Hypothalamus (tissue), 51 donors: ENCODE results near the gene PDCD10.

Source experiments
- DNase-seq, 51 donors: peaks; one replicate each; lab custom pipeline; 2025; lab: John Stamatoyannopoulos, UW

PDCD10 gene

DNA sequence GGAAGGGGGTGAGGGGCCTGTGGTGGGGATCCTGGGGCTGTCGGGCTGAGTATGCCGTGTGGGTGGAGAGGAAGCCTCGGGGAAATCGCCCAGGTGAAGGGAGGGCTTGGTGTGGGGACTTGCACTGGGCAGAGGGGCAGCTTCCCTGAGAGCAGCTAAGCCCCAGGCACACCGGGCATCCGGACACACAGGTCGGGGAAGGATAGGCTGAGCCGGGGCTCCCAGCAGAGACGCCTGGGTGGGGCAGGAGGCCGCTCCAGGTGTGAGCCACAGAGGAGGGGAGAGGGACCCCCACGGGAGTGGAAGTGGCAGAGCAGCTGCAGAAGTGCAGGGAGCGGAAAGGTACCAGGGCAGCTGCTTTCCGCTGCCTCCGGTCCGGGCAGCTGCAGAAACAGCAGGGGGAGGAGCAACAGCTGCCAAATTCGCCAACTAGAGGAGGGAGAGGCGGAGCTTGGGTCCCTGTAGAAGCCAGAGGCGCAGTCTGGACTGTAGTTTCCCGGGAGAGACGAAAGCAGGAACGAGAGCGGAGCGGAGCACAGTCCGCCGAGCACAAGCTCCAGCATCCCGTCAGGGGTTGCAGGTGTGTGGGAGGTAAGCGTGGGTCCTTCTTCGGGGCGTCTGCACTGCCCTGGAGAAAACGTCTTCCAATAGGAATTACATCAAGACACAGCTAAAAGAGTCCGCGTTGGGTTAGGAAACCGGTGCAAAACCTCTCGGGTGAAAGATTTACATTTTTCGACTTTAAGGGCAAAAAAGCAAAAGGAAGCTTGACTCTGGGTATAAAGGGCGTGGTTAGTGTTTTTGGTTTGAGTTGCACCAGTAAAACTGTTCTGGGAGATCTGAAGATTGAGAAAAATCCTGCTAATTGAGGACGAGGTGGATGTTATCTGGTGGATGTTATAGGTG is 794 bp upstream of the PDCD10 start, which contains the start of gene SERPINI1:
TSS of gene SERPINI1 (plus strand) at position 489 of the 906 bp plus-strand sequence. CDS start 53,408 bp downstream, outside the sequence.
- DNase-seq = peak; percentile 21 to 96 (median 83)

DNA sequence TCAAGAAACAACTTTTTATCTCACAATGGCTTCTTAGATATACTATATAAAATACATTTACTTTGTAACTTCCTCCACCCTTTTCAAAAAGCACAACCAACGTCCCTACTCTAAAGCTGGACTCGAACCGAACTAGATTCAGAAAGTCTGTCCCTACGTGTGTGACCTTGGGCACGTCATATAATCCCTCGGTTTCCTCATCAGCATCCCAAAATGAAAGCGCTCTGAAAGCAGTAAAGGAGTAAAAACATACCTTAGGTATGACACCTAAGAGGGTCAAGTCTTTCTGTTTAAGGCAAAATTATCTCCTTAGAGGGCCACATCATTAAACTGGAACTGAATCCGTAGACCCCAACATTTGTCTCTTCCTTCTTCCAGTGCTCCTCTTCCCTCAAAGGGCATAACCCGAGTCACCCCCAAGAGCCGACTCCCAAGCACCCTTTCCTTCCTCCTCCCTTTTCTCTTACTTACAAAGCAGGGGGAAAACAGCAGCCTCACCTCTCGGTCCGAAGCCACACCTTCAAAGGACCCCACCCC is 663 bp downstream of the PDCD10 start:
- DNase-seq = peak in 1 of 51 donors; percentile 44

DNA sequence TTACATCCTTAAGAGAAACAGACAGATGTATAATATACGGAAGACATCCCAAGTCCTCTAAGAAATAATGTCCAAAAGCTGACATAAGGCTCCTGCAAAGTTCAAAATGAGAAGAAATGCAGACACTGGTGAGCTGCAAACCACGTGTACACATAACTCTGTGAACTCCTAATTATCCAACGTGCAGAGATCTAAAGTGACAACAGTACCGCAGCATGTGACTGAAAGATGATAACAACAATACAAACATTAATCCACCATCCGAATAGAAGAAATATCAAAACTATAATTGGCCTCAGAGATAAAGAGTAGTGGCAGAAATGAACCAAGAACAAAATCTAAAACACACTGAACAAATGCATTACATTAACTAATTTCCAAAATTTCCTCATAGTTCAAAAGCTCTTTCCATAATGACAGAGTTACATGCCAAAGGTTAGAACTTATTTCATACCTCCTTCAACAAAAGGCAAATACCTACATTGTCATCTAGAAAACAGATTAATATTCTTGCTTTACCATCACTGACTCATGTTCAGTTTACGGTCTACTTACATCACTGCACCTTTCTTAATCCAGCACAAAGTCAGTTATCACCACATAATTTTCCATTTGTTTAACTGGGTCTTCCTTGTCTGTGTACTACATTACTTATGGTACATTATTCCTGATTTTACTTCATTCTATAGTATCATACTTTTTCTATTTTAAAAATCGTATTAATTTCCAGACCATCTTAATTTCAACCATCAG is 2.2 kb downstream of the PDCD10 start:
- DNase-seq = no peak

DNA sequence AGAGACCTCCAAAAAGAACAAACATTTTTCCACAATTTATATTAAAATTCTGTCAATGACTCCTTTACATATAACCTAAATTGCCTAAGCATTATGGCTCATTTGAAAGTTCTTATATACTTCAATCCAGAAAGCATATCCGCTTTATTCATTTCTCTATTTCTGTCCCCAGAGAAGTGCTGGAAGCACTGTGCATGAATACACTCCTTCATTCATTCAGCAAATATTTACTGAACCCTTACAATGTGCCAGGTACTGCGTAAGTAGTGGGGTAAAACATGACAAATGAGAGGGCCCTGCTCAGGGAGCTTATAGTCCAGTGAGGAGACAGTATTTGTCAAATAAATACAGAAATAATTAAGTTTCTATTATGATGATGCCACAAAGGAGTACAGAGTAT is 3.3 kb downstream of the PDCD10 start:
- no peak for DNase-seq

DNA sequence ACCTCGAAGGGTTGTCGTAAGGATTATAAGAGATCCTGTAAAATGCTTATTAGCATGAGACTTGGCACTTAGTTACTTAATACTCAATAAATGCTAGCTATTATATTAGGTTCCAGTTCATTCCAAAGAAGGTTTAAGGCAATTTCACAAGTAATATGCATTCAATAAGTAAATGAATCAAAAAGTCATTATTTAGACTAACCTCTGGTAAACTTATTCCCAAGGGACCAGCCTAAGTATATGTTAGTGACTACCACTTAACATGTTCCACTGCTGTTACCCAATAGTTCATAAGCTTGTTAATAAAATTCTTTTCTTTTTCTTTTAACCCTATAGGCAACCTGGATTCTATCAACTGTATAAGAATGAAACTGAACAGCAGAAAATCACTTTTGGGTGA is 5.1 kb downstream of the PDCD10 start:
- no peak for DNase-seq

DNA sequence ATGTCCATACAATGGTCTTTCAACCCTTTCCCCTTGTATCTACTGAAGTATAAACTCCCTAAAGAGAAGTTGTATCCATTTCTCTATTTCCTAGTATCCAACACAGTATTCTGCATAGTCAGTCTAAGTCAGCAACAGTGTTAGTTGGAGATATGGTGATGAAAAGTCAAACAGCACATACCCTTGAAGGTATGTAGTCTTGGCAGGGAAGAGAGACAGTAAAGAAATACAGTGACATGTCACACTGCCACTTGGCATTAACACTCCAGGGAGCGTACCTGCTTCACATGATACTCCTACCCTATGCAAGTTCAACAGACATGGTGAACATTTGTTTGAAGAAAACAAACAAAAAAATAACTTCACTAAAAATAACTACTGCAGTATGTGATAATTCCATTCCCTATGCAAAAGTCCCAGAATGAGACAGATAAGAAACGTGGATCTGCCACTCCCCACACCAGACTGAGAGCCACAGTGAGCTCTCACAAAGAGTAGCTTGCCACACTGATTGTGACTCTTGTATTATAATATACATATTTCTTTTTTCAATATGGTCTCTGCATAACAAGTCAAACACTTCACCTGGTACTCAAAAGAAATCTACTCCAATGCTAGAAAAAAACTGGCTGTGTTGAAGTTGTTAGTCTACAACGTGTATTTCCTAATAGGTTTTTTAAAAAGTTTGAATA is 5.9 kb downstream of the PDCD10 start:
- no peak for DNase-seq

DNA sequence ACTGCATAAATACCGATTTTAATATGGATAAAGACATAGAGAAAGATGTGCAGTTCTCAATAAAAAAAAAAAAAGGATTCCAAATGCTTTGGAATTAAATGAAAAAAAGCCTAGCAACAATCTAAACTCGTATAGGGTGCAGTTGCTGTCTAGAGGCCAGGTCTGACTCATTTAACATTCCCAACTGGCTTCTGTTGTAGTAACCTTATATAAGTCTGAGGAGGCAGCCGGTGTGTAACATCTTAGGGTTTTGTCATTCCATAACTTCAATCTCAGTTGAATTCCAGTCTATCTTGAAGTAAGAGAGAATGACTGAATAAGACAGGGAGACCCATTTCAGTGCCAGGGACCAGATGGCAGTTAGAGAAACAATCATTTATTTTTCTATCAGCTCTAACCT is 6.5 kb downstream of the PDCD10 start:
- DNase-seq = no peak

DNA sequence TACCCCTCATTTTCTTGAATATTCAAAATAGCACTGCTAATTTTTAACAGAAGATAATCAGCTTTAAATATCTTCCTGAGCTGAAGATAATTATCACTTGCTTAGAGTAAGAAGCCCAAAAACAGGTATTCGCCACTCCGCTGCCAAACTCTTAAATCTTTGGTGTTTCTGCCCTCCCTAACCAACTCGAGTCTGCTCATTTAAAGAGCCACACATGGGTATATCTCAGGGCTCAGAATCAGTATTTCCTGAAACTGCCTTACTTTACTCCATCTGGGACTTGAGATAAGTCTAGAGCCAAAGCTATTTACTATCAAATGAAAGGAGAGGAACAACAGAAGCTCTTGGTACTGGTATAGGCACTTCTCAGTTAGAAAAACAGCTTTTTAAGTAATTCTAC is 10.8 kb downstream of the PDCD10 start:
- no peak for DNase-seq

DNA sequence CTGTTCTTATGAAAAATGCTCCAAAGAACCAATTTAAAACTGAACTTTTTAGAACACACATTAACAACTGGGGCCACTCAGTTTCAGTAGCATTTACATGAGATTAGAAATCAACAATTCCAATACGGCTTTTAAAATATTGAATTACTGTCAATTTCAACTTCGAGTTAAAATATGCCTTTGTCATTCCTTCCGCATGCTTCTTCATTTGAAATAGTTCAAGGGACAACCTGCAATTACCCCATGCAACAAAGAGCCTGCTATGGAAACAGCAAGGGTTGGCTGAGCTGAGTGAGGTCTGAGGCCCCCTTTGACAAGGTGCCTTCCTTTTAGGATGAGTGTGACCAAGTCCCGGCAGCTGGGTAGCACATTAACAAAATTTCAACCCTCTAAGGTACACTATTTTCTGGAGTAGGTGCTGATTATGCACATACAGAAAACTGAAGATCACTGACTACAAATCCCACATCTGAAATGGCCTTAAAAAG is 11.6 kb downstream of the PDCD10 start:
- peak in 1 of 51 donors; percentile 0 for DNase-seq

DNA sequence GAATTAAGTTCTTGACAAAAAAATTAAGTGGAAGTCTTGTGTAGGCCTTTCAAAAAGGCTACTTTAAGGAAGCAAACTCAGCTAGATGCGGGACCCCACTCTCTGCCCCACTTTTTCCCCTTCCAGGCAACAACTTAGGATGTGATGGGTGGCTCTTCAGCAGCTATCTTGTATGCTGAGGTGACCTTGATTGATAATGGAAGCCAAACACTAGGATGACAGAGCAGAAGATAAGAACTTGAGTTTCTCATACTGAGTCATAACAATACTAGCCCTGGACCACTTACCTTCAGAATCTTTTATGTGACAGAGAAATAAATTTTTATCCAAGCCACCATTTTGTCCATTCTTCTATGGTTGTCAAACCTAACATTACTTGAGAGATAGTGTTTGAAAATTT is 16.1 kb downstream of the PDCD10 start:
- DNase-seq = no peak

DNA sequence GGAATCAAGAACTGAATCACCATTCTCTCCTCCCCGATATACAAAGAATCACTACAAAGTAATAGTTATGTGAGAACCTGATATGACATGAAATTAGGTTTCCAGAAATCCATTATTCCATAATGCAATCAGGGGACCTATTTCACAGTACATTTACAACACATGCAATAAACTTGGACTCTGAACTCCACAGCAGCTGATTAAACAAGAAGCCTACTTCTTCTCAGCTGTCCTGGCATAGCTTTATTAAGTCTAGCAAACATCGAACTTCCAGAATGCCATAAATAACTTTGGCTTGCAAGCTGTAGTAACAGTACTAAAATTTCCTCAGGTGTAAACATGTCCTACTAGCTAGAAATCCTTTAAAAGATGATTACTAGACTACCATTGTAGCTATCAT is 17.8 kb downstream of the PDCD10 start:
- DNase-seq = no peak

DNA sequence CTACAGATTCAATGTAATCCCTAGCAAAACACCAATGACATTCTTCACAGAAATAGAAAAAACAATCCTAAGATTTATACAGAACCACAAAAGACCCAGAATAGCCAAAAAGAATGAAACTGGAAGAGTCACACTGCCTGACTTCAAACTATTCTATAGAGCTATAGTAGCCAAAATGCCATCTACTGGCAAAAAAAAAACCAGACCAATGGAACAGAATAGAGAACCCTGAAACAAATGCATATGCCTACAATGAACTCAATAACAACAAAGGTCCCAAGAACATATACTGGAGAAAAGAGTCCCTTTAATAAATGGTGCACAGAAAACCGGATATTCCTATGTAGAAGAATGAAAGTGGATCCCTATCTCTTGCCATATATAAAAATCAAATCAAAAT is 19.8 kb downstream of the PDCD10 start:
- DNase-seq = no peak

DNA sequence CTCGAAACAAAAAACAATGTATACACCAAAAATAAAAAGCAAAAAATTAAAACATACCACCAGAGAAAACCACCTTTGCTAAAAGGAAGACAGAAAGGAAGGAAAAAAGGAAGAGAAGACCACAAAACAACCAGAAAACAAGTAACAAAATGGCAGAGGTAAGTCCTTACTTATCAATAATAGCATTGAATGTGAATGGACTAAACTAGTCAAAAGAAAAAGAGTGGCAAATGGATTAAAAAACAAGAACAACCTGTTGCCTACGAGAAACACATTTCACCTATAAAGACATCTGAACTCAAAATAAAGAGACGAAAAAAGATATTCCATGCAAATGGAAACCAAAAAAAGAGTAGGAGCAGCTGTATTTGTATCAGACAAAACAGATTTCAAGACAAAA is 22.2 kb downstream of the PDCD10 start:
- no peak for DNase-seq

DNA sequence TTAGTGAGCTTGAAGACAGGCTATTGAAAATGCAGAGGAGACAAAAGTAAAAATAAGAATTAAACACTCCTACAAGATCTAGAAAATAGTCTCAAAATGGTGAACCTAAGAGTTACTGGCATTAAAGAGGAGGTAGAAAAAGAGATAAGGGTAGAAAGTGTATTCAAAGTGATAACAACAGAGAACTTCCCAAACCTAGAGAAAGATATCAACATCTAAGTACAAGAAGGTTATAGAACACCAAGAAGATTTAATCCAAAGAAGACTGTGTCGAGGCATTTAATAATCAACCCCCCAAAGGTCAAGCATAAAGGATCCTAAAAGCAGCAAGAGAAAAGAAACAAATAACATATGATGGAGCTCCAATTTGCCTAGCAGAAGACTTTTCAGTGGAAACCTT is 23.3 kb downstream of the PDCD10 start:
- no peak for DNase-seq

DNA sequence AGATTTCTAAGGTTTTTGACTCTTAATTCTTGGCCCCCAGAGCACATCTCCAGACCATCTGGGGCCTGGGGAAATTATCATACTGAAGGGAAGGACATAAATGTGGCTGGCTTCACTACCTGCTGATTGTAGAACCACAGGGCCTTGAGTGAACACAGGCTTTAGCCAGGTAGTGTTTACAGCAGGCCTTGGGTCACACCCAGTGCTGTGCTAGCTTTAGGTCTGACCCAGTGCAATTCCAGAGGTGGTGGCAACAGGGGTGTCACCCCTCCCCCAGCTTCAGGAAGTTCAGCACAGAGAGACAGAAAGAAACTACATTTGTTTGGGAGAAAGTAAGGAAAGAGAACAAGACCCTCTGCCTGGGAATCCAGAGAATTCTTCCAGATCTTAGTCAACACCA is 24.1 kb downstream of the PDCD10 start:
- no peak for DNase-seq

DNA sequence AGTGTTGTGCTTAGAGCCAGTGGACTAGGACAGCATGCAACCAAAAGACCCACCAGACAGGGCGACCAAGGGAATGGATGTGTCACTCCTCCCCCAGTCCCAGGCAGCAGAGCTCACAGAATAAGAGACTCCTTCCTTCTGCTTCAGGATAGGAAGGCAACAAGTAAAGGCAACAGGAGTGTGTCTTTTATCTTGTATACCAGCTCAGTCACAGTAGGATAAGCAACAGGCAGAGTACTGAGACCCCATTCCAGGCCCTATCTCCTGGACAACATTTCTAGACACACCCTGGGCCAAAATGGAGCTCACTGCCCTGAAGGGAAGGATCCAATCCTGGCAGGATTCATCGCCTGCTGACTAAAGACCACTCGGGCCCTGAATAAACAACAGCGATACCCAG is 25.0 kb downstream of the PDCD10 start:
- DNase-seq = no peak

DNA sequence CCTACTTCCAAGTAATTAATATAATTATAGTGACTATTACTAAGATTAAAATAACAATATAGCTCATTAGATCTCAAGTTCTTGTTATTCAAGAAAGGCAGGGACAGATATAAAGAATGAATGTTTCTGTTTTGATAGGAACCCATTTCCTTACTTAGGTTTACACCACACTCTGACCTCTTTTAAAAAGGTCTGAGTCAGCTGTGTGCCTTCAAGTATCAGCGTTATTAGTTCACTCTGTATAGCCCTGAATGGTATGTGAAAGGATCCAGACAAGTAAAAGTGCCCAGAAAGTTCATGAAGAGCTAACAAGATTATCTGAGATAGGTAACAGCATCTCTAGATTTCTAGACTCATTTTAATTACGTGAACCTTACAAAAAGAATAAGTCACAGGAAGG is 28.9 kb downstream of the PDCD10 start:
- no peak for DNase-seq

DNA sequence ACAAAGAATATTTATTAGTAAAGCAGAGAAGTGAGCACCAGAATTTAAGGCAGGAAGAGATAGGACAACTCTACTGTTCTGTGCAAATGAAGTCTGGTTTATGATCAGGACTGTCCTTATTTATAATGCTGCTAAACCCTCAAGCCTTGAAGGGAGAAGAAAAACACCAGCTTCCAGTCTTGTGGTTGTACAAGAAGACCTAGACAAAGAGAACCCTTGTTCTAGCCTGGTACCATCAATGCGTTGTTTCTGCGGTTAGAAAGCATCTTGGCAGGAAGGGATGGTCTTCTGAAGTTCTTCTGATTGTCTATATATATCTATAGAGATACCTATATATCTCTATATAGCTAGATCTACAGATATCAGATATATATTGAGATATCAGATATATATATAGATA is 33.8 kb downstream of the PDCD10 start:
- no peak for DNase-seq

DNA sequence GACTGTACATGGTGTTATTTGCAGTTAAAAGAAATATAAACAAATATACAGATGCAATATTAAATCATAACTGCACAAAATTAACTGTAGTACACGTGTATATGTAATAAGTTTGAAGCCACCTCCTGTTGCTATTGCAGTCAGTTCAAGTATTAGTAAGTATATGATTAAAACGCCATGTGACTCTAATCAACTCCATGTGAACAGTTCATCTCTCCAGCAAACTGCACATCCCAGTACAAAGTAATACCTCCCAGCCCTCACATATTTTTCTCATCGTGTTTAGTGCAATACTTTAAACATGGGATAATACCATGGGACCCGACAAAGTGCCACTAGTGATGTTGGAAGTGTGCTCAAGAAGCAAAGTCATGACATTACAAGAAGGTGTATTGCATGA is 34.6 kb downstream of the PDCD10 start:
- no peak for DNase-seq

DNA sequence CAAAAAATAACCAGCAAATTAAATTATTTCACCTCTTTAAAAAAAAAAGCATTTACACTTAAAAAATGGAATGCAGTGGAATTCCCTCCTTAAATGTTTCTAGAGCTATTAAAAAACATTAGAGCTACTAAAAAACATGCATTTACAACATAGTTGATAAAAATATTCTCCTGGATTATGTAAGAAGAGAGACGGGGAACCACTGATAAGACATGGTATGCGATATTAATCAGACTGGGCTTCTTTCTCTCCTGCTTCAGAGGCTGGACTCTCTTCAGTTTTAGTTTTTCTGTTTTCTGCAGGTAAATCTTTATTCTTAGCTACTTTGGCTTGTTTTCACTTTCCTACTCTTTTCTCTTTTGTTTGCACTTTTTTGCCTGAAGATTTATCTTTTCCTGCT is 40.6 kb downstream of the PDCD10 start:
- no peak for DNase-seq

DNA sequence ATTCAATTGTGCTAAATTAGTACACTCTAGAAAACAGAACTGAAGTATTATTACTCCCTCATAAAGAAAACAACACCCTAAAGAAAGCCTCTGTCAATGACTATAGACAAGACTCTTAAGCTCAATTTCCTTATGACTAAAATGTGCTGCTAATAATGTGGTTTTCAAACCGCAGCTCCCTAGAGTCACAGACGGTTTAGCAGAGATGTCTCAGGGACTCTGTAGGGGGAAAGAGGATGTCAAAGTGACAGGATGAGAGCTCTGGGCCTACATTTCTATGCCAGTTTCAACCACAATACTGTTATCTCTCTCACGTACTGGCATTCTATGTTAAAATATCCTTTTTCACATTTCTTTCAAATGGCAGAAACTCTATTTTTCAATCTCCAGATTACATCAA is 43.3 kb downstream of the PDCD10 start:
- no peak for DNase-seq
